Kidney (tissue), 14 donors: ENCODE measurements around the gene NPW. TPM values are rescaled to one million over a fixed set of nuclear protein-coding genes. Genes with fewer than 3 reads are reported as not detected.
A peak's percentile ranks its signal among the peaks of the same experiment; 100 is the strongest.

Experiments
- DNase-seq, 5 donors: peaks; one replicate each; pipeline ENCODE4 v3.0.0-alpha.2; 2013 to 2020
- FAIRE-seq: peaks from 2 replicates; lab custom pipeline; 2012; peaks lifted over from hg19 to GRCh38; lab: Jason Lieb, UNC
- H3K27ac ChIP-seq, 2 donors: one replicate each; pipeline ENCODE4 v1.7.0; 2013; ENCODE audit warnings: low read depth in 2 of 2, low read length in 2 of 2, inconsistent platforms in 1 of 2
- H3K27me3 ChIP-seq: one replicate; pipeline ENCODE4 v1.7.1; 2013; ENCODE audit warnings: low read length, inconsistent platforms; ENCODE audit not compliant: control insufficient read depth, insufficient read depth
- H3K36me3 ChIP-seq, 3 donors: one replicate each; pipeline versions ENCODE4 v1.7.0 to v1.7.1; 2013; ENCODE audit warnings: low read length in 3 of 3, control low read depth in 1 of 3, inconsistent platforms in 1 of 3; ENCODE audit not compliant: insufficient read depth in 3 of 3, control insufficient read depth in 2 of 3
- H3K4me1 ChIP-seq, 3 donors: one replicate each; pipeline versions ENCODE4 v1.7.0 to v1.7.1; 2013; ENCODE audit warnings: low read length in 3 of 3, inconsistent platforms in 1 of 3, low read depth in 1 of 3; ENCODE audit not compliant: control insufficient read depth in 2 of 3, insufficient read depth in 2 of 3
- H3K4me3 ChIP-seq, 3 donors: one replicate each; pipeline versions ENCODE4 v1.7.0 to v1.8.1; 2013; ENCODE audit warnings: low read length in 3 of 3, control low read depth in 1 of 3, inconsistent platforms in 1 of 3
- H3K9ac ChIP-seq, 3 donors: one replicate each; pipeline versions ENCODE4 v1.7.0 to v1.7.1; 2013; ENCODE audit warnings: low read length in 3 of 3, control low read depth in 1 of 3, inconsistent platforms in 1 of 3
- H3K9me3 ChIP-seq, 3 donors: one replicate each; pipeline versions ENCODE4 v1.7.0 to v1.7.1; 2013; ENCODE audit warnings: low read length in 3 of 3, control low read depth in 1 of 3, inconsistent platforms in 1 of 3; ENCODE audit not compliant: control insufficient read depth in 2 of 3, insufficient read depth in 1 of 3
- CTCF ChIP-seq: IDR thresholded peaks from 3 replicates; pipeline ENCODE4 v1.5.1; 2012; ENCODE audit warnings: mild to moderate bottlenecking, moderate library complexity, borderline replicate concordance; ENCODE audit not compliant: insufficient read depth; ENCODE audit errors: extremely low read depth
- intact Hi-C: fragments of 100-400 bp; cut with DNase I; formaldehyde crosslinking; loops from one replicate; pipeline ENCODE4 v1.11.1; 2022
- polyA plus RNA-seq: library from polyadenylated mRNA; stranded (reverse); fragments of 350-450 nt; fragmentation: Illumina TruSeq; extraction: RNeasy Lipid Tissue Mini Kit (QIAGEN cat#74804); gene quantifications from one replicate; pipeline ENCODE4 v1.2.3, GENCODE V29; 2014; ENCODE audit warnings: low read depth, low replicate concordance; ENCODE audit not compliant: insufficient read depth
- total RNA-seq: library from RNA; stranded (reverse); fragmentation: NEBNext Ultra II Directional; extraction: Animal tissue kit (Norgen Biotek cat#: 25700); gene quantifications from one replicate; pipeline ENCODE4 v1.2.1, GENCODE V29; 2021
- donor health status: control.
- donor health status: control.
- donor health status: control.
- donor health status: control.
- donor health status: control.
- donor health status: DM: yes; HTN: yes; CAD: no.
- donor health status: Normal renal cell carcinoma (clear cell type).

NPW gene
- total and polyA plus RNA-seq, 2 donors from 2014 or later: not detected

DNA sequence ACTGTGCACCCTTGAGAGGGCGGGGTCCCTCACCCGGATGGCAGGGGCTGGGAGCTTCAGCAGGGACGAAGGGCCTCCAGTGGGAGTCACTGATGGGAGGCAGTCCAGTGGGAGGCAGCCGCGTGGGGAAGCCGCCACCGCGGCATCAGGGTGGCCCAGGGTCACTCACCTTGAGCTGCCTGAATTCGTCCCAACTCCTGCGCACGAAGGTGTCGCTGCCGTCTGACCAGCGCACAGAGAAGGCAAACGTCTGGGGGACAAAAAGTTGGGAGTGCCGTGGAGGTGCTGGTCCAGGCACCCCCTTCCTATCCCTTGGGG lies 38.9 kb upstream of the NPW start:
- Histone ChIP-seq H3K9me3 (no peaks in the 10 kb centered on the region), H3K4me3 (no peak overlapping the region), H3K27me3 (peaks cover 34% of the 10 kb centered on the region), H3K4me1 (peaks cover 0 to 18% (median 8%) of the 10 kb centered on the region in 3 donors), H3K9ac (no peak overlapping the region), H3K36me3 (peaks cover 0 to 13% (median 11%) of the 10 kb centered on the region in 3 donors), H3K27ac (no peak overlapping the region)
- no peak for TF ChIP-seq CTCF
- FAIRE-seq (no peak), DNase-seq (no peak)
- intact Hi-C loops: no loop called here

- TF ChIP-seq CTCF: no peak
- H3K4me3 ChIP-seq: no peak within 1 kb of the TSS
Measured at GRCh38 chr16:1981398-1981836, 38.2 kb upstream of the NPW start, which contains the start of gene NOXO1. TSS of gene NOXO1 (minus strand) at chr16:1981469. CDS start at chr16:1981179, 290 bp downstream.

DNA sequence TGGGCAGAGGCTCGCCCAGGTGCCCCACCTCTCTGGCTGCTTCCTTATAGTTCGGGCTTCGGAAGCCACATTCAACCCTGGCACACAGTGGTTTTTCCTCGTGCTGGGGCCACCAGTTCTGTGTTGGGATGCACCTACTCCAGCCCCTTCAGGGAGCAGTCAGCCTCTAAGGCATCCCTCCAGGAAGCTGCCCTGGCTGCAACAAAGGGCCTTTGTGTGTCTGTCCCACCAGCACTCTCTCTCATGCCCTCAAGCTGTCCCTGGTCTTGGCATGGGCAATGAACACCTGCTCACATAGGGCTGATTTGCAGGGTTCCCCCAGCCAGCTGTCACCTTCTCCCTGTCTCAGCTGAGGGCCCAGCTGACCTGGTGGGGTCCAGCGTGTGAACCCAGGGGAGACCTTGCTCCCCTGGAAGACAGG lies 37.6 kb upstream of the NPW start:
- peaks cover 0 to 13% (median 8%) of the 10 kb centered on the region in 3 donors for H3K36me3 ChIP-seq
- H3K4me3 ChIP-seq: no peak overlapping the region
- intact Hi-C loops: no loop called here
- no peaks in the 10 kb centered on the region for H3K9me3 ChIP-seq
- H3K4me1 ChIP-seq: peaks cover 0 to 18% (median 8%) of the 10 kb centered on the region in 3 donors
- FAIRE-seq: no peak
- no peak overlapping the region for H3K27ac ChIP-seq
- TF ChIP-seq CTCF: no peak
- peaks cover 34% of the 10 kb centered on the region for H3K27me3 ChIP-seq
- peak in 1 of 5 donors; percentile 8 for DNase-seq
- no peak overlapping the region for H3K9ac ChIP-seq

More at GRCh38 chr16:1981398-1981836, 38.2 kb upstream of the NPW start, which contains the start of gene NOXO1:
- Histone ChIP-seq H3K27me3 (peaks cover 34% of the 10 kb centered on the region), H3K4me1 (peaks cover 0 to 18% (median 8%) of the 10 kb centered on the region in 3 donors), H3K27ac (no peak within 1 kb of the TSS), H3K9ac (no peak within 1 kb of the TSS), H3K36me3 (peaks cover 0 to 12% (median 10%) of the 10 kb centered on the region in 3 donors), H3K9me3 (no peaks in the 10 kb centered on the region)
- intact Hi-C loops: no loop called here
- DNase-seq (no peak), FAIRE-seq (no peak)
